ENCODE data around the gene TRIP10. TPM values are rescaled to one million over a fixed set of nuclear protein-coding genes. Genes with fewer than 3 reads are reported as not detected.

The TRIP10 gene
- total and polyA plus RNA-seq, 2 of the 13 experiments (the other 11 are each of a cell fraction or from before 2014, with no cell fraction given): 32.5 to 33.2 TPM

GRCh38 chr19:6725513-6726231 is 13.8 kb upstream of the TRIP10 start:
- H3K4me2 ChIP-seq (ENCODE audit: low read depth, low read length): peak overlapping the region; percentile 90
- intact Hi-C loops (cut with micrococcal nuclease; ENCODE audit: unreplicated experiment): no loop called here
- peaks cover 6% of the 10 kb centered on the region for H3K79me2 ChIP-seq (ENCODE audit: insufficient read depth, low read length)
- peak overlapping the region in 2 of 3 experiments; percentile 33 to 58; a peak in 2 of 6 replicates for H3K4me3 ChIP-seq (replicated peaks in 1 of 3; ENCODE audit: insufficient read depth in 1 of 3, low read depth in 2 of 3, low read length in 3 of 3)
- ATAC-seq (peak; percentile 55), DNase-seq (ENCODE audit: low spot score) (peak; percentile 88), FAIRE-seq (peak; percentile 96)
- H3K9me3 ChIP-seq (ENCODE audit: low read length): no peaks in the 10 kb centered on the region
- in situ Hi-C loops (cut with HindIII; ENCODE audit: extremely low pct_ligation_motif_present, low pct_unique_long_range_greater_than_20kb): no loop called here
- peak overlapping the region; percentile 70 for H3K9ac ChIP-seq (ENCODE audit: insufficient read depth, low read depth, low read length)
- peak overlapping the region; percentile 90 for H3K27ac ChIP-seq (ENCODE audit: extremely low read length, insufficient read depth, low read length)
- no peaks in the 10 kb centered on the region for H3K27me3 ChIP-seq (ENCODE audit: control insufficient read depth in 1 of 2, insufficient read depth in 2 of 2, low read length in 2 of 2)
- POLR2A ChIA-PET: interaction anchor here (0.6 to 8.0 kb wide), 10 partner anchors 10 to 353 kb away, joined by 3 to 278 read pairs (median 4); partner anchors contain the start of genes ALKBH7 and GPR108
- CTCF ChIA-PET (ENCODE audit: low intra/inter-chr PET ratio, low total read pairs): no interaction called here
- BruUV-seq (replicated peaks): no TSS peak
- H3K36me3 ChIP-seq (replicated peaks in 1 of 2; ENCODE audit: control insufficient read depth in 1 of 2, insufficient read depth in 2 of 2, low read length in 2 of 2): no peaks in the 10 kb centered on the region
- H2AFZ ChIP-seq (ENCODE audit: low read length): no peak overlapping the region
- peaks cover 95% of the 10 kb centered on the region for H3K4me1 ChIP-seq (ENCODE audit: insufficient read depth, low read length)
- H4K20me1 ChIP-seq (ENCODE audit: insufficient read depth, low read length): no peaks in the 10 kb centered on the region
- WGBS (ENCODE audit: low lambda C conversion rate): 50% methylated on average over 16 of the region's 16 CpGs
- TF ChIP-seq ZNF878 (CRISPR knock-in tag; IDR thresholded peaks at IDR 0.05) (no peak), FLYWCH1 (CRISPR knock-in tag; IDR thresholded peaks at IDR 0.05) (no peak), GPBP1L1 (CRISPR knock-in tag; IDR thresholded peaks at IDR 0.05) (no peak), ISX (CRISPR knock-in tag; conservative IDR thresholded peaks at IDR 0.05) (no peak), ZNF280D (CRISPR knock-in tag; IDR thresholded peaks at IDR 0.05) (no peak), KAT8 (CRISPR knock-in tag; IDR thresholded peaks at IDR 0.05) (0 out of 2 replicates have a peak, but pooled peaks have one; percentile 29), HMG20A (CRISPR knock-in tag; IDR thresholded peaks at IDR 0.05; ENCODE audit: borderline replicate concordance) (peak; percentile 53; the same call in 1 of the 2 replicates), RBFOX2 (IDR thresholded peaks at IDR 0.05; ENCODE audit: low read depth, low read length) (peak; percentile 49; the same call in 1 of the 2 replicates), HHEX (CRISPR knock-in tag; IDR thresholded peaks at IDR 0.05) (no peak), BRD4 (CRISPR knock-in tag; IDR thresholded peaks at IDR 0.05) (0 out of 2 replicates have a peak, but pooled peaks have one; percentile 17), ZFAT (CRISPR knock-in tag; conservative IDR thresholded peaks at IDR 0.05) (no peak), RXRB (CRISPR knock-in tag; IDR thresholded peaks at IDR 0.05; ENCODE audit: borderline replicate concordance) (peak; percentile 88), GATAD1 (CRISPR knock-in tag; IDR thresholded peaks at IDR 0.05) (peak; percentile 21; the same call in 1 of the 2 replicates), PHF5A (CRISPR knock-in tag; IDR thresholded peaks at IDR 0.05; ENCODE audit: low read depth, unreplicated experiment) (no peak)
- TF ChIP-seq, protein P1, sequence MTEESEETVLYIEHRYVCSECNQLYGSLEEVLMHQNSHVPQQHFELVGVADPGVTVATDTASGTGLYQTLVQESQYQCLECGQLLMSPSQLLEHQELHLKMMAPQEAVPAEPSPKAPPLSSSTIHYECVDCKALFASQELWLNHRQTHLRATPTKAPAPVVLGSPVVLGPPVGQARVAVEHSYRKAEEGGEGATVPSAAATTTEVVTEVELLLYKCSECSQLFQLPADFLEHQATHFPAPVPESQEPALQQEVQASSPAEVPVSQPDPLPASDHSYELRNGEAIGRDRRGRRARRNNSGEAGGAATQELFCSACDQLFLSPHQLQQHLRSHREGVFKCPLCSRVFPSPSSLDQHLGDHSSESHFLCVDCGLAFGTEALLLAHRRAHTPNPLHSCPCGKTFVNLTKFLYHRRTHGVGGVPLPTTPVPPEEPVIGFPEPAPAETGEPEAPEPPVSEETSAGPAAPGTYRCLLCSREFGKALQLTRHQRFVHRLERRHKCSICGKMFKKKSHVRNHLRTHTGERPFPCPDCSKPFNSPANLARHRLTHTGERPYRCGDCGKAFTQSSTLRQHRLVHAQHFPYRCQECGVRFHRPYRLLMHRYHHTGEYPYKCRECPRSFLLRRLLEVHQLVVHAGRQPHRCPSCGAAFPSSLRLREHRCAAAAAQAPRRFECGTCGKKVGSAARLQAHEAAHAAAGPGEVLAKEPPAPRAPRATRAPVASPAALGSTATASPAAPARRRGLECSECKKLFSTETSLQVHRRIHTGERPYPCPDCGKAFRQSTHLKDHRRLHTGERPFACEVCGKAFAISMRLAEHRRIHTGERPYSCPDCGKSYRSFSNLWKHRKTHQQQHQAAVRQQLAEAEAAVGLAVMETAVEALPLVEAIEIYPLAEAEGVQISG (CRISPR knock-in tag; IDR thresholded peaks at IDR 0.05): peak; percentile 36
- TF ChIP-seq, protein P2, sequence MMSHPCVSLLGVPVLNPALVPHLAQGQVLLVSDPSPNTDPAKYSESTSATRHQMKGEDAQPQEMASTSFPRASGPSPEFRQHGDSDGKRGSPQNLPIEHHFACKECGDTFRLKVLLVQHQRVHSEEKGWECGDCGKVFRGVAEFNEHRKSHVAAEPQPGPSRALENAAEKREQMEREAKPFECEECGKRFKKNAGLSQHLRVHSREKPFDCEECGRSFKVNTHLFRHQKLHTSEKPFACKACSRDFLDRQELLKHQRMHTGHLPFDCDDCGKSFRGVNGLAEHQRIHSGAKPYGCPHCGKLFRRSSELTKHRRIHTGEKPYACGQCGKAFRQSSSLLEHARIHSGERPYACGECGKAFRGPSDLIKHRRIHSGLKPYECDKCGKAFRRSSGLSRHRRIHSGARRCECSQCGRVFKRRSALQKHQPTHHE (CRISPR knock-in tag; IDR thresholded peaks at IDR 0.05; ENCODE audit: borderline replicate concordance): no peak

Measured in HepG2 (cell line).